ENCODE data around the gene PLRG1. TPM values are rescaled to one million over a fixed set of nuclear protein-coding genes. Genes with fewer than 3 reads are reported as not detected.

The PLRG1 gene
- total RNA-seq, 2 donors from 2014 or later, result 169 to 181 TPM

DNA sequence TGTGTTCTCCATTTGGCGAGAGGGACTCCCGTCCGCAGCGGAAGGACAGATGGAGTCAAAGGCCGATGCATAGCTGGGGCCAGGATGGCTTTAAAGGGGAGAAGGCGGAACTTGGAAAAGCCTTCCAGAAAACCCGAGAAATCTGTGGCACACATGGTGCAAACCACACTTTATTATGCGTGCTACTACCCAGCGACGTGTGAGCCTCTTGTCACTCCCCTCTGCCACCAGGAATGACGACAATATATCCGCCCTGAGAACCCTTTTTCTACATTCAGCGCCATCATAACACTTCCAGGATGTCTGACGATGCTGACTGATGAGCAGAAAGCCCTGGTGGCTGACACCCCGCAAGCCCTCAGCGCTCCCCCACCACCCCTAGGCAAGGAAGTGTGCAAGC, 57.9 kb downstream of the PLRG1 start:
- Mint-ChIP-seq H3K27me3 (ENCODE audit: low read depth) (peaks cover 72% of the 10 kb centered on the region), H3K4me3 (peak overlapping the region; percentile 84 to 86), H3K27ac (no peak overlapping the region), H3K4me1 (ENCODE audit: low read depth) (peaks cover 17% of the 10 kb centered on the region), H3K9me3 (no peaks in the 10 kb centered on the region), H3K36me3 (ENCODE audit: insufficient read depth in 2 of 2) (peaks cover 0 to 2% of the 10 kb centered on the region in 2 donors)
- ATAC-seq (replicated peaks in 1 of 2) (no peak), DNase-seq (no peak)

DNA sequence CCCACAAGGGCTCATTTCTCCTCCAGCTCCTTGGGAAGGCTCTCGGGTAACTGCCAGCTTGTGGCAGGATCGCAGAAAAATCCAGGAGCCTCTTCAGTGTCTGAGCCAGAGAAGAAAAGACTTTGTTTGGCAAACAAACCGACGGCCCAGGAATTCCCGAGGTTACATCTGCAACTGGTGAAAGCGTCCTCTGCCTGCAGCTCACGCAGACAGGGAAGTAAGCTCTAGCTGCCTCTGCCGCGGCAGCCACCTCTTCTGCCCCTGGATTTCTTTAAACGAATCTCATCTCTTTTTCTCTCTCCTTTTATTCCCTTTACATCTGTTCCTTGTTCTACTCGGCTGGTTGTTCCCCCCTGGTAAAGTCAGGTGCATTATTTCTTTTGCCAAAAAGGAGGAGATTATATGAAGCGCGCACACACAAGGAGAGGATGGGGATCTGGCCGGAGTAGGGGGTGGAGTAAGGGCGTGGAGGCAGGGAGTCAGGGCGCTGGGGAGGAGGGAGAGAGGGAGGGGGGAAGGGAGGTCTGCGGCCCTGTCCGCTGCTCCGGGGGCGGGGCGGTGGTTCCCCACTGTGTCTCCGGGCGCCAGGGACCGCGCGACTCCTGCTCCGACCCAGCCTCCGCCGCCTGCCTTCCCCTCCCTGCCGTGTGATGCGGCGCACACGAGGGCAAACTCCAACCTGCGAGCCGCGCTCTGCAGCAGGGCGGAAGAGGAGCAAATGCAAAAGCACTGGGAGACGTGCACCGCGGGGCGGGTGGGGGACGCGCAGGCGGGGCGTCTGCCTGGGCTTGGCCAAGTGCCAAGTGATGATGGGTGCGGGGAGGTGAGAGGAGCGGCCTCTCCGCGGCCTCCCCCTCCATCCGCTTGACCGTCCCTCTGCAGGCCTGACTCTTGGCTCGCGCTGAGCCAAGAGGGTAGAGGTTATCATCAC, 58.6 kb downstream of the PLRG1 start, which contains the start of gene DCHS2:
DCHS2 (minus strand) TSS at position 459 of the 931 bp plus-strand sequence; CDS start at position 15, 444 bp downstream.
- Mint-ChIP-seq H3K27ac (no peak within 1 kb of the TSS), H3K4me3 (peak within 1 kb of the TSS; percentile 84 to 86), H3K27me3 (ENCODE audit: low read depth) (peaks cover 69% of the 10 kb centered on the region), H3K4me1 (ENCODE audit: low read depth) (peaks cover 17% of the 10 kb centered on the region), H3K9me3 (no peaks in the 10 kb centered on the region), H3K36me3 (ENCODE audit: insufficient read depth in 2 of 2) (peaks cover 0 to 2% of the 10 kb centered on the region in 2 donors)
- peak; percentile 16 to 26 for DNase-seq
- ATAC-seq (replicated peaks in 1 of 2), result peak; percentile 62 to 68

DNA sequence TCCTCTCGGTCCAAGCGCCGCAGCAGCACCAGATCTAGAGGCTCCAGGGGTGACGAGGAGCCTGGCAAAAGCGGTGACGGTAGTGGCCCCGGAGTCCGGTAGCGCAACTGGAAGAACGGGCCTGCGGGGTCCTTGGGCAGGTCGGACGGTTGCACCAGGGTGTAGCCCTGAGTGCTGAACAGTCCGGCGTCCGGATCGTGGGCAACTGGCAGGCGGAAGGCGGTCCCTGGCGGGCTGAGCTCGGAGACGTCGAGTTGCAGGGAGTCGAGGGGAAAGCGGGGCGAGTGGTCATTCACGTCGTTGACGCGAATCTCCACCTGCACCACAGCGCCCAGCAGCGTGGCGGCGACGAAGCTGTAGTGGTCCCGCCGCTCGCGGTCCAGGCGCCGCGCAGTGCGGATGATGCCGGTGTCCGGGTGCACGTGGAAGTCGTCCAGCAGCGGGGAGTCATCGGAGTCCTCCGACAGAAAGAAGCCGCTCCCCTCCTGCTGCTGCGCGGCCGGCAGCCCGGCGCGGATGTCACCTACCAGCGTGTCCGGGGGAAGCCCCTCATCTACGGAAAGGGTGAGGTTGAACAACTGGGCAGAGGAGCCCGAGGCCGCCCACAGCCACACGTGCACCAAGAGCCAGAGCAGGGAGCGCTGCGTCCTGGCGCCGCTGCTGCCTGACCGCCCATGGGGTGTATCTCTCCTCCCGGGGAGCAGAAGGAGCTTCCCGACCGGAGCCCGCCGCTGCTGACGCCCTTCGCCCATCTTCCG, 59.4 kb downstream of the PLRG1 start:
- H3K27me3 Mint-ChIP-seq (ENCODE audit: low read depth), result peaks cover 63% of the 10 kb centered on the region
- H3K27ac Mint-ChIP-seq, result no peak overlapping the region
- H3K36me3 Mint-ChIP-seq (ENCODE audit: insufficient read depth in 2 of 2), result peaks cover 0 to 2% of the 10 kb centered on the region in 2 donors
- H3K9me3 Mint-ChIP-seq, result no peaks in the 10 kb centered on the region
- H3K4me3 Mint-ChIP-seq, result peak overlapping the region; percentile 84 to 86
- peak; percentile 35 to 39 for DNase-seq
- ATAC-seq (replicated peaks in 1 of 2), result peak; percentile 75 to 77
- peaks cover 17% of the 10 kb centered on the region for H3K4me1 Mint-ChIP-seq (ENCODE audit: low read depth)

DNA sequence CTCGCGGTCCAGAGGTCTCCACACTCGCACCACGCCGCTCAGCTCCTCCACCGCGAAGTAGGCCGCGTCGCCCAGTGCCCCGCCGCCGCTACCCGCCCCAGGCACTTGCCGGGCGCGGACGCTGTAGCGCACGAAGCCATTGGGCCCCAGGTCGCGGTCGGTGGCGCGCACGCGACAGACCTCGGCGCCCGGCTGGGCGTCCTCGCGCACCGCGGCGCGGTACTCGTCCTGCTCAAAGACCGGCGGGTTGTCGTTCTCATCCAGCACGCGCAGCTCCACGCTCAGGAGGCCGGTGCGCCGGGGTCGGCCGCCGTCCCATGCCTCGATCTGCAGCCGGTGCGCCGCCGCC, 60.0 kb downstream of the PLRG1 start:
- no peak overlapping the region for H3K27ac Mint-ChIP-seq
- H3K9me3 Mint-ChIP-seq, result no peaks in the 10 kb centered on the region
- H3K4me3 Mint-ChIP-seq, result peak overlapping the region; percentile 84 to 86
- H3K4me1 Mint-ChIP-seq (ENCODE audit: low read depth), result peaks cover 17% of the 10 kb centered on the region
- DNase-seq (peak in 1 of 2 donors; percentile 5), ATAC-seq (replicated peaks in 1 of 2) (peak; percentile 3 to 12)
- peaks cover 0 to 2% of the 10 kb centered on the region in 2 donors for H3K36me3 Mint-ChIP-seq (ENCODE audit: insufficient read depth in 2 of 2)
- peaks cover 62% of the 10 kb centered on the region for H3K27me3 Mint-ChIP-seq (ENCODE audit: low read depth)

DNA sequence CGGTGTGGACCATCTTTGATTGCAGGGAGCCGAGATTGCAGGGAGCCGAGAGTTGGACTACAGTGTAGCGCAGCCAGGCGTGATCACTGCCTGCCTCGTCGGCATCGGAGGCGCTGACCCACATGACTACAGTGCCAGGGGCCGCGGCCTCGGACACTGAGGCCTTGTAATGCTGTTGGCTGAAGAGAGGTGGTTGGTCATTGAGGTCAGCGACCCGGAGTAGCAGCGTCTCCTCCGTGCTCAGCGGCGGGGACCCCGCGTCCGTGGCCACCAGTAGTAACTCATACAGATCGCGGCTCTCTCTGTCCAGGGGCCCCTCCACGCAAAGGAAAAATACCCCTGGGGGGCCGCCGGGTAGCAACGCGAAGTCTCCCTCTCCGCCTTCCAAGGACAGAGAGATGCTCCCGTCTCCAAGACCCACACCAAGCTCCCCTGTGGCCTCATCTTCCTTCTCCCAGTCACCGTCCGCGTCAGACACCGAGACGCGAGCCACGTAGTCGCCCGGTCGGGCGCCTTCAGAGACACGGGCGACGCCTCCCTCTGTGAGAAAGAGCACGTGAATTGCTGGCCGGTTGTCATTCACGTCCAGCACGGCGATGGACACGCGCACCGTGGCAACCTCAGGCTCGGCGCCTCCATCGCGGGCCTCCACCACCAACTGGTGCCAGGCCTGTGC, 60.5 kb downstream of the PLRG1 start:
- peak overlapping the region in 1 of 2 donors; percentile 86 for H3K4me3 Mint-ChIP-seq

DNA sequence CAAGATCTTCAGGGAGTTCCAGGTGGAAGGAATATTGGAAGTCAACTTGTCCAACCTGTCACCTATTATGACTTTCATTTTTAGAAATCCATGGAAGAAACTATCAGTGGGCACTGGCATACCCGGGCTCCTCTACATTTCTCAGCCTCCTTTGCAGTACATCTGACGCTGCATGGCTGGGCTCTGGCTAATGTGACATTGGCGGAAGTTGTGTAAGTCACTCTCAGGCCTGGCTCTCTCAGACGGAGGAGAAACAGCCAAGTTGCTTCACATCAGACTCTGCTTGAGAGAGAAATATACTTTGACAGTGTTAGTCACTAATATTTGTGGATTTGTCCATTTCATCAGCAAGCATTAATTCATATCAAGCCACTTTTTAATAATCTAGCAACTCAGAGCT, 63.1 kb downstream of the PLRG1 start:
- H3K4me1 Mint-ChIP-seq (ENCODE audit: low read depth), result peaks cover 12% of the 10 kb centered on the region
- no peaks in the 10 kb centered on the region for H3K9me3 Mint-ChIP-seq
- H3K27me3 Mint-ChIP-seq (ENCODE audit: low read depth), result peaks cover 39% of the 10 kb centered on the region
- H3K4me3 Mint-ChIP-seq, result no peak overlapping the region
- H3K27ac Mint-ChIP-seq, result no peak overlapping the region
- ATAC-seq (replicated peaks in 1 of 2) (no peak), DNase-seq (no peak)
- peaks cover 0 to 2% of the 10 kb centered on the region in 2 donors for H3K36me3 Mint-ChIP-seq (ENCODE audit: insufficient read depth in 2 of 2)

More for the DNA sequence above, 60.5 kb downstream of the PLRG1 start:
- ATAC-seq (replicated peaks in 1 of 2), result no peak
- peaks cover 17% of the 10 kb centered on the region for H3K4me1 Mint-ChIP-seq (ENCODE audit: low read depth)
- H3K9me3 Mint-ChIP-seq, result no peaks in the 10 kb centered on the region
- no peak overlapping the region for H3K27ac Mint-ChIP-seq
- H3K27me3 Mint-ChIP-seq (ENCODE audit: low read depth), result peaks cover 62% of the 10 kb centered on the region
- no peak for DNase-seq
- H3K36me3 Mint-ChIP-seq (ENCODE audit: insufficient read depth in 2 of 2), result peaks cover 0 to 2% of the 10 kb centered on the region in 2 donors

DNA sequence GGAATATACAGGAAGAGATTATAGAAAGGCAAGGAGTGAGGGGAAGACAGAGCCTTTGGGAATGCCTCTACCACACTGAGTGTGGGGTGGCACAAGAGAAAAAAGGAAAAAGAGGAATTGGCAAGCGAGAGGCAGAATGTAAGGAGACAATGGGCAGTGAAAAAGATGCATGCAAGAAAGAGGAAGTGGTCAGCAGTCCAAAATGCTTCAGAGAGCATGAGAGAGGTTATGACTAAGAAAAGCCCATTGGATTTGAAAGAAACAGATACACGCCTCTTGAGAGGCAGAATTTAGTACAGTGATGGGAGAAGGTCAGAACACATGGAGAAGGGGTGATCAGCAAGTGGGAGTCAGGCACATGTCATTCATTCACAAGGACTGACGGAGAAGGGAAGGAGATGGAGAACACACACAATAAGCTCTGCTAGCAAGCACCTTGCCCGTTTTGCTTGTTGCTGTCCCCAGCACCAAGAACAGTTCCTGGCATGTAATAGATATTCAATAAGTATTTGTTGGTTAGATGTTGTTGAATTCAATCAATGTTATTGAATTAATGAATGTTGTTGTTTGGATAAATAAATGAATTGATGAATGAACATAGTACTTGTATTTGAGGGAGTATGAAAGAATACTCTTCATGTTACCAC, 65.0 kb downstream of the PLRG1 start:
- Mint-ChIP-seq H3K4me1 (ENCODE audit: low read depth) (no peaks in the 10 kb centered on the region), H3K9me3 (no peaks in the 10 kb centered on the region), H3K27me3 (ENCODE audit: low read depth) (peaks cover 24% of the 10 kb centered on the region), H3K36me3 (ENCODE audit: insufficient read depth in 2 of 2) (no peaks in the 10 kb centered on the region), H3K4me3 (no peak overlapping the region), H3K27ac (no peak overlapping the region)
- ATAC-seq (replicated peaks in 1 of 2), result no peak
- DNase-seq, result no peak

Other genes starting within 250 kb of the PLRG1 start
- gene DCHS2, start 58.6 kb downstream of the PLRG1 start, total RNA-seq, result not detected
- gene FGB, start 12.6 kb upstream of the PLRG1 start, total RNA-seq, result not detected
- not detected for gene FGA, start 40.3 kb upstream of the PLRG1 start, total RNA-seq
- not detected for gene FGG, start 62.3 kb upstream of the PLRG1 start, total RNA-seq
- not detected for gene LRAT, start 193.6 kb upstream of the PLRG1 start, total RNA-seq
- not detected for gene RBM46, start 230.9 kb upstream of the PLRG1 start, total RNA-seq